Measurements from ENCODE around the gene PIEZO1. TPM values are rescaled to one million over a fixed set of nuclear protein-coding genes. Genes with fewer than 3 reads are reported as not detected.

PIEZO1 gene
- total and polyA plus RNA-seq, 10 donors, result 145 to 385 (median 201) TPM

DNA sequence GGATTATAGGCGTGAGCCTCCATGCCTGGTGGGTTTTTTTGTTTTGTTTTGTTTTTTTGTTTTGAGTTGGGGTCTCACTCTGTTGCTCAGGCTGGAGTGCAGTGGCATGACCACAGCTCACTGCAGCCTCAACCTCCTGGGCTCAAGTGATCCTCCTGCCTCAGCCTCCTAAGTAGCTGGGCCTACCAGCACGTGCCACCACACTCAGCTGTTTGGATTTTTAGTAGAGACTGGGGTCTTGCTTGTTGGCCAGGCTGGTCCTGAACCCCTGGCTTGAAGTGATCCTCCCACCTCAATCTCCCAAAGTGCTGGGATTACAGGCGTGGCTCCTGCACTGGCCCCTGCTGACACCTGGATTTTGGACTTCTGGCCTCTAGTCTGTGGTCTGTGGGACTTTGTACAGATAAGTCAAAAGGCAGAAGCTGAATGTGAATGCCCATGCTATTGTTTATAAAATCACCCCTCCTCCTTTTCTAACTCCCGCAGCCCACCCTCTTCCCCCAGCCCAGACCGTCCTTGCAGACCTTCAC, 104.4 kb downstream of the PIEZO1 start:
- WGBS, 5 donors, result 82 to 92% (median 83%) methylated on average over 5 of the region's 5 CpGs
- Histone ChIP-seq H3K27ac (peak overlapping the region in 4 of 8 donors; percentile 90 to 97 (median 92)), H3K36me3 (peaks cover 0 to 48% (median 15%) of the 10 kb centered on the region in 6 donors), H3K4me1 (peaks cover 24 to 60% (median 48%) of the 10 kb centered on the region in 6 donors), H3K9me3 (no peaks in the 10 kb centered on the region), H3K4me3 (peak overlapping the region in 1 of 8 donors; percentile 62), H3K27me3 (replicated peaks in 1 of 7) (peaks cover 0 to 57% (median 16%) of the 10 kb centered on the region in 7 donors)
- no peak for TF ChIP-seq POLR2AphosphoS5 (IDR thresholded peaks at IDR 0.05)
- TF ChIP-seq POLR2A (IDR thresholded peaks at IDR 0.05), result no peak
- TF ChIP-seq, protein P1, sequence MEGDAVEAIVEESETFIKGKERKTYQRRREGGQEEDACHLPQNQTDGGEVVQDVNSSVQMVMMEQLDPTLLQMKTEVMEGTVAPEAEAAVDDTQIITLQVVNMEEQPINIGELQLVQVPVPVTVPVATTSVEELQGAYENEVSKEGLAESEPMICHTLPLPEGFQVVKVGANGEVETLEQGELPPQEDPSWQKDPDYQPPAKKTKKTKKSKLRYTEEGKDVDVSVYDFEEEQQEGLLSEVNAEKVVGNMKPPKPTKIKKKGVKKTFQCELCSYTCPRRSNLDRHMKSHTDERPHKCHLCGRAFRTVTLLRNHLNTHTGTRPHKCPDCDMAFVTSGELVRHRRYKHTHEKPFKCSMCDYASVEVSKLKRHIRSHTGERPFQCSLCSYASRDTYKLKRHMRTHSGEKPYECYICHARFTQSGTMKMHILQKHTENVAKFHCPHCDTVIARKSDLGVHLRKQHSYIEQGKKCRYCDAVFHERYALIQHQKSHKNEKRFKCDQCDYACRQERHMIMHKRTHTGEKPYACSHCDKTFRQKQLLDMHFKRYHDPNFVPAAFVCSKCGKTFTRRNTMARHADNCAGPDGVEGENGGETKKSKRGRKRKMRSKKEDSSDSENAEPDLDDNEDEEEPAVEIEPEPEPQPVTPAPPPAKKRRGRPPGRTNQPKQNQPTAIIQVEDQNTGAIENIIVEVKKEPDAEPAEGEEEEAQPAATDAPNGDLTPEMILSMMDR (IDR thresholded peaks at IDR 0.05 in 8 of 11, conservative IDR thresholded peaks at IDR 0.05 in 3 of 11), result no peak
- intact Hi-C loops (cut with DNase I; ENCODE audit: low total_unique reads), result no loop called here
- DNase-seq, result no peak

DNA sequence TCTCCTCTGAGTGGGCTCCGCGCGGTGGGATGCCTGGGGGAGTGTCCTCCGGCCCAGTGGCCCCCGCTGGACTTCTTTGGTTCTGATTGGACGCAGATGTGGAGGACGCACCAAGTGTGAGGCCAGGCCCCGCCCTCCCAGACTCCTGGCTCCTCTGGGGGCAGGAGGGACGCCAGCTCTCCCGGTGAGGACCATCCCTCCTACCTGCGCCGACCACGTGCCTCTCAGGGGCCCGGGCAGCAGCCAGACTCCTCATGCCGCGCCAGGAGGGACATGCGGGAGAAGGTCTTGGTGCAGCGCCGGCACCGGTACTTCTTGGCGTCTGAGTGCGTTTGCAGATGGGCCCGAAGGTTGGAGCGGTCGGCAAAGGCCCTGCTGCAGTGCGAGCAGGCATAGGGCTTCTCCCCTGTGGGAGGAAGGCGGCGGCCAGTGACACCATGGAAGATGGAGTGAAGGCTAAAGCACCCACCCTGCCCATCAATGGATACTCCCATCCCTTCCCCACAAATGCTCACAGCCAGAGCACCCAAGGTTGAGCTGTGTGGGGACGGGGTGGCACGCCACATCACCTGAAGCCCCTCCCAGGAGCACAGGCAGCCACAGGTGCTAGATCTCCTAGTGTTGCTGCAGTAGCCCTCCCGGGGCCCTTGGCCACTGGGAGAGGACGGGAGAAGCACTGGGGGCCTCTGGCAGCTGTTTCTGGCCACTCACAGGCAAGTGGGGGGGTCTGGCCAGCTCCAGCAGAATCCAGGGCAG, 106.6 kb downstream of the PIEZO1 start:
- intact Hi-C loops (cut with DNase I; ENCODE audit: low total_unique reads), result no loop called here
- Histone ChIP-seq H3K27ac (no peak overlapping the region), H3K9me3 (no peaks in the 10 kb centered on the region), H3K4me3 (no peak overlapping the region), H3K27me3 (replicated peaks in 1 of 7) (peaks cover 0 to 40% (median 7%) of the 10 kb centered on the region in 7 donors), H3K4me1 (peaks cover 18 to 38% (median 32%) of the 10 kb centered on the region in 6 donors), H3K36me3 (peaks cover 0 to 68% (median 15%) of the 10 kb centered on the region in 6 donors)
- 57 to 89% (median 81%) methylated on average over 25 to 32 of the region's 32 CpGs for WGBS, 5 donors
- no peak for TF ChIP-seq POLR2AphosphoS5 (IDR thresholded peaks at IDR 0.05)
- no peak for TF ChIP-seq POLR2A (IDR thresholded peaks at IDR 0.05)
- TF ChIP-seq, protein P1 (IDR thresholded peaks at IDR 0.05 in 8 of 11, conservative IDR thresholded peaks at IDR 0.05 in 3 of 11), result no peak
- DNase-seq, result peak; percentile 76

DNA sequence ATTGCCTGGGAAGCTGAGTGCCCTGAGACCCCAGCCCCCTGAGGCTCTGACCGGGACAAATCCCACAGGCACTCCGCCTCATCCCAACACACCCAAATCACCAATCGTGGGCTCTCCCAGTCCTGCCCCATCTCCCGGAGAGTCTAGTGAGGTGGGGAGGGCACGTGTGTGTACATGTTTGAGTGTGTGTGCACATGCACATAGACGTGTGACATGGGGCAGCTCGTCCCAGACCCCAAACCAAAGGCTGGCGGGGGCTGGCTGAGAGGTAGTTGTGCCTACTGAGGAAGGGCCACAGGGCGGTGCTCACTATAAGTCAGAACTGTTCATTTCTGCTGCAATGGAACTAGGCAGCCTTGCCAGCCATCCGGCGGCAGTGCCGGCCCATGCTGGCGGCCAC, 107.3 kb downstream of the PIEZO1 start:
- Histone ChIP-seq H3K27me3 (replicated peaks in 1 of 7) (peaks cover 0 to 40% (median 7%) of the 10 kb centered on the region in 7 donors), H3K9me3 (no peaks in the 10 kb centered on the region), H3K36me3 (peaks cover 0 to 68% (median 15%) of the 10 kb centered on the region in 6 donors), H3K4me3 (no peak overlapping the region), H3K4me1 (peaks cover 18 to 31% (median 29%) of the 10 kb centered on the region in 6 donors), H3K27ac (no peak overlapping the region)
- no peak for DNase-seq
- TF ChIP-seq, protein P1 (IDR thresholded peaks at IDR 0.05 in 8 of 11, conservative IDR thresholded peaks at IDR 0.05 in 3 of 11), result no peak
- intact Hi-C loops (cut with DNase I; ENCODE audit: low total_unique reads), result no loop called here
- 72 to 90% (median 86%) methylated on average over 8 to 13 of the region's 13 CpGs for WGBS, 5 donors
